Caco-2 (cell line): Measurements from ENCODE around the gene FAM131A. TPM values are rescaled to one million over a fixed set of nuclear protein-coding genes. Genes with fewer than 3 reads are reported as not detected.

Experiments used
- BruUV-seq: library from RNA; stranded (reverse); fragments of 400-500 nt; replicated peaks from 2 replicates; lab custom pipeline; 2021; lab: Mats Ljungman, UMichigan
- CTCF ChIA-PET: fragments of 300-600 bp; sonication (Branson Sonifier 250); formaldehyde crosslinking; loops from one replicate; lab custom pipeline; 2022; ENCODE audit warnings: antibody characterized with exemption; lab: Charles Lee
- POLR2A ChIA-PET: fragments of 300-600 bp; sonication (Branson Sonifier 250); formaldehyde crosslinking; loops from one replicate; lab custom pipeline; 2022; ENCODE audit warnings: antibody characterized with exemption; lab: Charles Lee
- DNase-seq, 2 experiments: peaks; one replicate each; pipeline versions ENCODE4 v3.0.0 to v3.0.0-alpha.2; 2020 to 2022
- H3K27me3 ChIP-seq: replicated peaks from 2 replicates; pipeline ENCODE4 v1.6.0; 2011; ENCODE audit warnings: low read length; ENCODE audit not compliant: control insufficient read depth, insufficient read depth
- H3K36me3 ChIP-seq: 2 replicates; pipeline ENCODE4 v1.5.1; 2011; ENCODE audit warnings: low read length; ENCODE audit not compliant: control insufficient read depth, insufficient read depth
- H3K4me1 ChIP-seq: fragments of 250-450 bp; sonication (Bioruptor Pico); 2 replicates; pipeline ENCODE4 v1.5.1; 2020; ENCODE audit warnings: mild to moderate bottlenecking
- H3K4me3 ChIP-seq: 2 replicates; pipeline ENCODE4 v1.5.1; 2011; ENCODE audit warnings: low read depth, mild to moderate bottlenecking, control low read depth, low read length
- H3K9me3 ChIP-seq: fragments of 250-450 bp; sonication (Bioruptor Pico); 2 replicates; pipeline ENCODE4 v1.5.1; 2020; ENCODE audit warnings: mild to moderate bottlenecking, moderate library complexity
- H3K27ac Mint-ChIP-seq: one replicate; pipeline ENCODE4 v1.8.0; 2022; ENCODE audit warnings: mixed read lengths; ENCODE audit not compliant: unreplicated experiment
- H3K27me3 Mint-ChIP-seq: one replicate; pipeline ENCODE4 v1.8.0; 2022; ENCODE audit warnings: mixed read lengths; ENCODE audit not compliant: insufficient read depth, unreplicated experiment
- H3K36me3 Mint-ChIP-seq: one replicate; pipeline ENCODE4 v1.8.0; 2022; ENCODE audit warnings: mild to moderate bottlenecking, mixed read lengths; ENCODE audit not compliant: insufficient read depth, unreplicated experiment
- H3K4me1 Mint-ChIP-seq: one replicate; pipeline ENCODE4 v1.8.0; 2022; ENCODE audit warnings: low read depth, mixed read lengths; ENCODE audit not compliant: unreplicated experiment
- H3K4me3 Mint-ChIP-seq: one replicate; pipeline ENCODE4 v1.8.0; 2022; ENCODE audit warnings: mild to moderate bottlenecking, moderate library complexity, mixed read lengths; ENCODE audit not compliant: unreplicated experiment
- H3K9me3 Mint-ChIP-seq: one replicate; pipeline ENCODE4 v1.8.0; 2022; ENCODE audit warnings: mixed read lengths; ENCODE audit not compliant: unreplicated experiment
- CTCF ChIP-seq, 2 experiments: fragments of 200-600 bp in 1 of 2; IDR thresholded peaks; 1 replicate in 1 of 2; 2 replicates in 1 of 2; pipeline versions ENCODE4 v1.5.1 to v1.8.0; 2011 to 2022; ENCODE audit warnings: antibody characterized with exemption in 1 of 2, control low read depth in 1 of 2, inconsistent platforms in 1 of 2, low read depth in 1 of 2, low read length in 1 of 2, mild to moderate bottlenecking in 1 of 2, moderate library complexity in 1 of 2; ENCODE audit not compliant: insufficient read depth in 1 of 2, severe bottlenecking in 1 of 2, unreplicated experiment in 1 of 2
- intact Hi-C: fragments of 100-400 bp; cut with micrococcal nuclease; formaldehyde crosslinking; loops from one replicate; pipeline ENCODE4 v1.10.0; 2022; ENCODE audit not compliant: unreplicated experiment
- total RNA-seq: library from RNA; stranded (reverse); gene quantifications from 2 replicates; pipeline ENCODE4 v1.2.3, GENCODE V29; 2022

The FAM131A gene
- total RNA-seq, 1 experiment from 2014 or later: 6.1 TPM

GRCh38 chr3:184345317-184346144, 8.1 kb downstream of the FAM131A start:
- no peaks in the 10 kb centered on the region for H3K36me3 ChIP-seq
- peak; percentile 65 to 70 for DNase-seq
- Mint-ChIP-seq H3K9me3 (no peaks in the 10 kb centered on the region), H3K27ac (peak overlapping the region; percentile 12), H3K27me3 (no peaks in the 10 kb centered on the region), H3K4me1 (peaks cover 8% of the 10 kb centered on the region), H3K36me3 (peaks cover 16% of the 10 kb centered on the region), H3K4me3 (no peak overlapping the region)
- TF ChIP-seq CTCF (IDR thresholded peaks at IDR 0.05; ENCODE audit: insufficient read depth in 1 of 2, low read depth in 1 of 2, low read length in 1 of 2, severe bottlenecking in 1 of 2, unreplicated experiment in 1 of 2): peak; percentile 51 to 74
- H3K4me1 ChIP-seq: no peaks in the 10 kb centered on the region
- no peaks in the 10 kb centered on the region for H3K27me3 ChIP-seq
- no peaks in the 10 kb centered on the region for H3K9me3 ChIP-seq
- no TSS peak for BruUV-seq
- POLR2A ChIA-PET: interaction anchor here (0.9 to 1.0 kb wide), 2 partner anchors 16 to 17 kb away, joined by 3 to 4 read pairs; partner anchors contain the start of genes CLCN2 and POLR2H
- no peak overlapping the region for H3K4me3 ChIP-seq
- CTCF ChIA-PET: interaction anchor here (0.6 to 1.1 kb wide), 4 partner anchors 10 to 156 kb away, joined by 3 to 4 read pairs (median 3); no protein-coding TSS in a partner anchor
- intact Hi-C loops: loop anchor here (1.0 kb wide), 2 partner anchors 16 to 199 kb away; partner anchors contain the start of genes CLCN2 and POLR2H

- H3K4me1 Mint-ChIP-seq: peaks cover 8% of the 10 kb centered on the region
- Histone ChIP-seq H3K4me3 (no peak overlapping the region), H3K36me3 (no peaks in the 10 kb centered on the region), H3K27me3 (no peaks in the 10 kb centered on the region), H3K4me1 (no peaks in the 10 kb centered on the region), H3K9me3 (no peaks in the 10 kb centered on the region)
- no peaks in the 10 kb centered on the region for H3K27me3 Mint-ChIP-seq
- no peak overlapping the region for H3K27ac Mint-ChIP-seq
- intact Hi-C loops: no loop called here
- no peak for DNase-seq
- no TSS peak for BruUV-seq
- no peak for TF ChIP-seq CTCF (IDR thresholded peaks at IDR 0.05; ENCODE audit: insufficient read depth in 1 of 2, low read depth in 1 of 2, low read length in 1 of 2, severe bottlenecking in 1 of 2, unreplicated experiment in 1 of 2)
- no peak overlapping the region for H3K4me3 Mint-ChIP-seq
- ChIA-PET CTCF (interaction anchor here (1.0 kb wide), 1 partner anchor 51 kb away, joined by 3 read pairs; no protein-coding TSS in a partner anchor), POLR2A (interaction anchor here (0.7 kb wide), 1 partner anchor 15 kb away, joined by 4 read pairs; no protein-coding TSS in a partner anchor)
- peaks cover 24% of the 10 kb centered on the region for H3K36me3 Mint-ChIP-seq
- H3K9me3 Mint-ChIP-seq: no peaks in the 10 kb centered on the region
These were observed 9.2 kb downstream of the FAM131A start for GRCh38 chr3:184346480-184347190.
